Endothelial cell of umbilical vein (primary cell): ENCODE results near the gene ZCCHC12. TPM values are rescaled to one million over a fixed set of nuclear protein-coding genes. Genes with fewer than 3 reads are reported as not detected.

Source experiments
- BruUV-seq: library from RNA; stranded (reverse); fragments of 400-500 nt; replicated peaks from 2 replicates; lab custom pipeline; 2021; lab: Mats Ljungman, UMichigan
- CTCF ChIA-PET: fragments of 300-600, 350-600 bp; sonication (Branson Sonifier 250); formaldehyde crosslinking; loops from one replicate; lab custom pipeline; 2021; ENCODE audit warnings: antibody characterized with exemption, inconsistent platforms; lab: Charles Lee
- POLR2A ChIA-PET: fragments of 300-600, 350-600 bp; sonication (Branson Sonifier 250); formaldehyde crosslinking; loops from one replicate; lab custom pipeline; 2021; ENCODE audit warnings: antibody characterized with exemption, inconsistent platforms; lab: Charles Lee
- DNase-seq: peaks from one replicate; pipeline ENCODE4 v3.0.0-alpha.2; 2011; ENCODE audit warnings: low read depth, low spot score
- FAIRE-seq: peaks from 2 replicates; lab custom pipeline; 2011; peaks lifted over from hg19 to GRCh38; lab: Jason Lieb, UNC
- H2AFZ ChIP-seq: 2 replicates; pipeline ENCODE4 v1.6.0; 2012; ENCODE audit warnings: low read depth, low read length, control low read depth, inconsistent platforms
- H3K27ac ChIP-seq: 2 replicates; pipeline ENCODE4 v1.5.1; 2011; ENCODE audit warnings: low read depth, mild to moderate bottlenecking, control low read depth, low read length, moderate library complexity; ENCODE audit not compliant: insufficient read depth
- H3K27me3 ChIP-seq, 2 experiments: 2 replicates each; pipeline versions ENCODE4 v1.6.0 to v1.6.1; 2011; ENCODE audit warnings: low read length in 2 of 2, mixed read lengths in 1 of 2; ENCODE audit not compliant: control insufficient read depth in 2 of 2, insufficient read depth in 2 of 2
- H3K36me3 ChIP-seq, 2 experiments: 2 replicates in 1 of 2; 3 replicates in 1 of 2; pipeline ENCODE4 v1.5.1; 2011; ENCODE audit warnings: low read length in 2 of 2, mild to moderate bottlenecking in 1 of 2, moderate library complexity in 1 of 2; ENCODE audit not compliant: control insufficient read depth in 2 of 2, insufficient read depth in 2 of 2; ENCODE audit errors: extremely low read depth in 1 of 2
- H3K4me1 ChIP-seq: 3 replicates; pipeline ENCODE4 v1.5.1; 2011; ENCODE audit warnings: mild to moderate bottlenecking, low read length; ENCODE audit not compliant: control insufficient read depth, insufficient read depth; ENCODE audit errors: extremely low read depth
- H3K4me2 ChIP-seq: 2 replicates; pipeline ENCODE4 v1.6.1; 2011; ENCODE audit warnings: low read length, control low read depth, mixed read lengths; ENCODE audit not compliant: insufficient read depth
- H3K4me3 ChIP-seq, 3 experiments: fragments of 200-600 bp in 1 of 3; sonication (generic), shearing (Covaris generic) in 1 of 3; replicated peaks in 1 of 3; 2 replicates each; pipeline ENCODE4 v1.5.1; 2011 to 2016; ENCODE audit warnings: control low read depth in 3 of 3, low read length in 3 of 3, mild to moderate bottlenecking in 2 of 3, inconsistent platforms in 1 of 3, low read depth in 1 of 3, moderate library complexity in 1 of 3; ENCODE audit not compliant: insufficient read depth in 1 of 3
- H3K79me2 ChIP-seq: 2 replicates; pipeline ENCODE4 v1.6.0; 2012; ENCODE audit warnings: low read length, inconsistent platforms; ENCODE audit not compliant: control insufficient read depth, insufficient read depth
- H3K9ac ChIP-seq: replicated peaks from 2 replicates; pipeline ENCODE3; 2011; ENCODE audit warnings: low read length, control low read depth; ENCODE audit not compliant: insufficient read depth; ENCODE audit errors: extremely low read depth
- H3K9me1 ChIP-seq: replicated peaks from 3 replicates; pipeline ENCODE4 v1.6.0; 2011; ENCODE audit warnings: mild to moderate bottlenecking, low read length; ENCODE audit not compliant: control insufficient read depth, insufficient read depth; ENCODE audit errors: extremely low read depth
- H3K9me3 ChIP-seq: replicated peaks from 2 replicates; pipeline ENCODE4 v1.5.1; 2012; ENCODE audit warnings: low read length, inconsistent platforms; ENCODE audit not compliant: control insufficient read depth, insufficient read depth
- H4K20me1 ChIP-seq: replicated peaks from 2 replicates; pipeline ENCODE3; 2011; ENCODE audit warnings: mild to moderate bottlenecking, low read length; ENCODE audit not compliant: control insufficient read depth, insufficient read depth; ENCODE audit errors: extremely low read depth
- EZH2 ChIP-seq: IDR thresholded peaks from 2 replicates; pipeline ENCODE4 v1.6.1; 2012; ENCODE audit warnings: borderline replicate concordance, low read depth, mild to moderate bottlenecking, moderate library complexity, low read length, inconsistent platforms; ENCODE audit not compliant: severe bottlenecking
- FOS ChIP-seq: IDR thresholded peaks from 2 replicates; pipeline ENCODE4 v1.6.1; 2011; ENCODE audit warnings: mild to moderate bottlenecking, low read length, moderate library complexity, borderline replicate concordance; ENCODE audit not compliant: insufficient read depth
- GATA2 ChIP-seq: IDR thresholded peaks from 2 replicates; pipeline ENCODE4 v1.7.0; 2011; ENCODE audit warnings: low read depth, mild to moderate bottlenecking, moderate library complexity, mixed read lengths, low read length; ENCODE audit not compliant: insufficient read length, insufficient read depth
- JUN ChIP-seq: IDR thresholded peaks from 2 replicates; pipeline ENCODE4 v1.6.1; 2011; ENCODE audit warnings: borderline replicate concordance, low read depth; ENCODE audit not compliant: insufficient read length, insufficient read depth
- MYC ChIP-seq: IDR thresholded peaks from one replicate; pipeline ENCODE4 v1.6.1; 2011; ENCODE audit warnings: mild to moderate bottlenecking, low read depth, low read length
- POLR2A ChIP-seq: IDR thresholded peaks from 2 replicates; pipeline ENCODE4 v1.6.1; 2012; ENCODE audit warnings: low read depth, mild to moderate bottlenecking, control low read depth, low read length
- POLR2AphosphoS5 ChIP-seq: IDR thresholded peaks from 2 replicates; pipeline ENCODE4 v1.6.1; 2012; ENCODE audit warnings: low read depth, mild to moderate bottlenecking, control low read depth, low read length, moderate library complexity; ENCODE audit not compliant: insufficient read depth
- dilution Hi-C: fragments of 300-500 bp; cut with MboI; formaldehyde crosslinking; loops from one replicate; pipeline ENCODE4 v1.15.0; 2019; ENCODE audit warnings: low sequenced_read_pairs; ENCODE audit not compliant: extremely low pct_ligation_motif_present
- intact Hi-C: fragments of 100-400 bp; cut with micrococcal nuclease; formaldehyde crosslinking; loops from one replicate; pipeline ENCODE4 v1.10.0; 2022
- polyA plus RNA-seq, 4 experiments: library from polyadenylated mRNA; depleted of rRNA in 3 of 4; stranded (reverse) in 3 of 4; unstranded in 1 of 4; fragments of >200 nt; gene quantifications; 2 replicates each; pipeline versions ENCODE4 v1.2.1 to v1.2.3, GENCODE V29; 2011 to 2012; ENCODE audit warnings: missing spikeins in 1 of 4
- total RNA-seq: library from RNA; stranded (reverse); gene quantifications from 2 replicates; pipeline ENCODE4 v1.2.3, GENCODE V29; 2021
- TF ChIP-seq, protein P1 (sequence below), 2 donors: IDR thresholded peaks; 1 replicate in 1 of 2; 2 replicates in 1 of 2; pipeline ENCODE4 v1.5.1; 2011; ENCODE audit warnings: low read length in 2 of 2, mild to moderate bottlenecking in 2 of 2, moderate library complexity in 2 of 2, control low read depth in 1 of 2, inconsistent platforms in 1 of 2, low read depth in 1 of 2; ENCODE audit not compliant: insufficient read depth in 1 of 2; ENCODE audit errors: extremely low read depth in 1 of 2
- TF ChIP-seq, protein P2 (sequence below): IDR thresholded peaks from 2 replicates; pipeline ENCODE4 v1.6.1; 2011; ENCODE audit not compliant: insufficient read depth, insufficient read length

Gene ZCCHC12
- total and polyA plus RNA-seq, 2 donors (not counting 3 experiments of a cell fraction or from before 2014, with no cell fraction given): 0.10 to 0.29 TPM

DNA sequence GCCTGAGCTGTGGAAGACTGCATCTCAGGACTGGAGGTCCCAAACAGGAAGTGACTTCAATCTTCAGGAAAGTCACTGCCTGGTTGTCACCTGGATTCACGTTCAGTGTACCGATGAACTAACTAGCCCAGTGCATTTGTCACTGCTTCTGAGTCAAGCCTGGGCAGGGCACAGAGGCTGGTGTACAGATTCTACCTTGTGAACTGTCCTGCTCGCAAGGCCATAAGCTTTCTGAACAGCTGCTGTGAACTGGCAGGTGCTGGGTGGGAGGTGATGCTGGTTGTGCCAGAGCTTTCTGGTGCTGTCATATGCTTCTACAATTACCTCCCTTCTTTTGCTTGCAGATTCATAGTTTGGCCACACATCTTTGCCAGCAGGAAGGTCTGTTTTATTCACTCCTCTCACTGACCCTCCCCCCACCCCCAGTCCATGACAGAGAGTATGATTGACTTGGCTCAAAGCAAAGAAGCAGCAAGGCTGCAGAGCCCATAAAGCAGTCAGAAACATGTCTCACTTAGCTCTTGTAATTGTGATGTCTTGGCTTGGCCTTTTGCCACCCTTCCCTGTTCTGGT is 40.5 kb downstream of the ZCCHC12 start:
- POLR2A ChIA-PET: no interaction called here
- no peak overlapping the region for H3K4me2 ChIP-seq
- no peaks in the 10 kb centered on the region for H3K9me3 ChIP-seq
- H3K4me1 ChIP-seq: no peaks in the 10 kb centered on the region
- H3K79me2 ChIP-seq: no peaks in the 10 kb centered on the region
- H3K9me1 ChIP-seq: no peaks in the 10 kb centered on the region
- intact Hi-C loops: no loop called here
- no TSS peak for BruUV-seq
- H3K27me3 ChIP-seq: no peaks in the 10 kb centered on the region
- no peak for FAIRE-seq
- H4K20me1 ChIP-seq: no peaks in the 10 kb centered on the region
- TF ChIP-seq JUN (no peak), MYC (no peak), FOS (no peak), POLR2AphosphoS5 (no peak), POLR2A (no peak), EZH2 (no peak), GATA2 (no peak)
- TF ChIP-seq, protein P1, sequence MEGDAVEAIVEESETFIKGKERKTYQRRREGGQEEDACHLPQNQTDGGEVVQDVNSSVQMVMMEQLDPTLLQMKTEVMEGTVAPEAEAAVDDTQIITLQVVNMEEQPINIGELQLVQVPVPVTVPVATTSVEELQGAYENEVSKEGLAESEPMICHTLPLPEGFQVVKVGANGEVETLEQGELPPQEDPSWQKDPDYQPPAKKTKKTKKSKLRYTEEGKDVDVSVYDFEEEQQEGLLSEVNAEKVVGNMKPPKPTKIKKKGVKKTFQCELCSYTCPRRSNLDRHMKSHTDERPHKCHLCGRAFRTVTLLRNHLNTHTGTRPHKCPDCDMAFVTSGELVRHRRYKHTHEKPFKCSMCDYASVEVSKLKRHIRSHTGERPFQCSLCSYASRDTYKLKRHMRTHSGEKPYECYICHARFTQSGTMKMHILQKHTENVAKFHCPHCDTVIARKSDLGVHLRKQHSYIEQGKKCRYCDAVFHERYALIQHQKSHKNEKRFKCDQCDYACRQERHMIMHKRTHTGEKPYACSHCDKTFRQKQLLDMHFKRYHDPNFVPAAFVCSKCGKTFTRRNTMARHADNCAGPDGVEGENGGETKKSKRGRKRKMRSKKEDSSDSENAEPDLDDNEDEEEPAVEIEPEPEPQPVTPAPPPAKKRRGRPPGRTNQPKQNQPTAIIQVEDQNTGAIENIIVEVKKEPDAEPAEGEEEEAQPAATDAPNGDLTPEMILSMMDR (IDR thresholded peaks at IDR 0.05; ENCODE audit: extremely low read depth in 1 of 2, insufficient read depth in 1 of 2, low read depth in 1 of 2, low read length in 2 of 2): no peak
- TF ChIP-seq, protein P2, sequence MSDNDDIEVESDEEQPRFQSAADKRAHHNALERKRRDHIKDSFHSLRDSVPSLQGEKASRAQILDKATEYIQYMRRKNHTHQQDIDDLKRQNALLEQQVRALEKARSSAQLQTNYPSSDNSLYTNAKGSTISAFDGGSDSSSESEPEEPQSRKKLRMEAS: no peak
- dilution Hi-C loops: no loop called here
- no peak overlapping the region for H3K27ac ChIP-seq
- CTCF ChIA-PET: interaction anchor here (1.3 kb wide), 1 partner anchor 25 kb away, joined by 3 read pairs; no protein-coding TSS in a partner anchor
- DNase-seq: no peak
- no peak overlapping the region for H3K9ac ChIP-seq
- no peaks in the 10 kb centered on the region for H3K36me3 ChIP-seq
- no peak overlapping the region for H2AFZ ChIP-seq
- no peak overlapping the region for H3K4me3 ChIP-seq
